HAP-1 (cell line): ENCODE results near the gene EFEMP2.
"Not testable (repeated sequence)": the region's sequence is repeated elsewhere in the genome, so short reads cannot be mapped to it uniquely, and the experiment has no call there.

Source experiments
- DNase-seq, 2 experiments: peaks; one replicate each; pipeline ENCODE4 v3.0.0-alpha.2; 2016 to 2020; ENCODE audit warnings: low spot score in 2 of 2
- H3K27me3 ChIP-seq: fragments of 250-450 bp; sonication (Bioruptor Pico); 2 replicates; pipeline ENCODE4 v1.5.1; 2020; ENCODE audit warnings: low read depth, mild to moderate bottlenecking, moderate library complexity
- H3K36me3 ChIP-seq: fragments of 250-450 bp; sonication (Bioruptor Pico); replicated peaks from 2 replicates; pipeline ENCODE4 v1.5.1; 2020; ENCODE audit warnings: mild to moderate bottlenecking
- H3K4me1 ChIP-seq: fragments of 250-450 bp; sonication (Bioruptor Pico); 2 replicates; pipeline ENCODE4 v1.5.1; 2020; ENCODE audit warnings: mild to moderate bottlenecking
- H3K4me3 ChIP-seq: fragments of 250-450 bp; sonication (Bioruptor Pico); 2 replicates; pipeline ENCODE4 v1.5.1; 2020; ENCODE audit warnings: mild to moderate bottlenecking, moderate library complexity
- H3K9me3 ChIP-seq: fragments of 250-450 bp; sonication (Bioruptor Pico); 2 replicates; pipeline ENCODE4 v1.5.1; 2020; ENCODE audit warnings: mild to moderate bottlenecking, moderate library complexity
- in situ Hi-C: fragments of 300-500 bp; cut with MboI; formaldehyde crosslinking; loops from 3 replicates; pipeline ENCODE4 v1.14.3; 2020; ENCODE audit warnings: low sequenced_read_pairs, inconsistent platforms, mixed read lengths

The EFEMP2 gene

DNA sequence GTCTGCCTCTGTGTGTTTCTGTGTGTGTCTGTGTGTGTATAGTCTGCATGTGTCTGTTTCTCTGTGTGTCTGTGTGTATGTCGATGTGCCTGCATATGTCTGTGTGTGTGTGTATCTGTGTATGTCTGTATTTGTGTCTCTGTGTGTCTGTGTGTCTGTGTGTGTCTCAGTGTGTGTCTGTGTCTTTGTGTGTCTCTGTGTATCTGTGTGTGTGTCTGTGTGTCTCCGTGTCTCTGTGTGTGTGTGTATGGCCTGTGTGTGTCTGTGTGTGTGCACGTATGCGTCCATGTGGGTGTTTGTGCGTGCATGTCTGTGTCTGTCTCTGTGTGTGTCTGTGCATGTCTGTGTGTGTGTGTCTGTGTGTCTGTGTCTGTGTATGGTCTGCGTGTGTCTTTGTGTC, 38.4 kb downstream of the EFEMP2 start:
- Histone ChIP-seq H3K9me3 (peaks cover 3% of the 10 kb centered on the region; the same call in 1 of the 2 replicates), H3K4me3 (peak overlapping the region; percentile 42), H3K27me3 (peaks cover 9% of the 10 kb centered on the region), H3K36me3 (no peaks in the 10 kb centered on the region), H3K4me1 (peaks cover 12% of the 10 kb centered on the region)
- no peak for DNase-seq
- in situ Hi-C loops, result no loop called here

DNA sequence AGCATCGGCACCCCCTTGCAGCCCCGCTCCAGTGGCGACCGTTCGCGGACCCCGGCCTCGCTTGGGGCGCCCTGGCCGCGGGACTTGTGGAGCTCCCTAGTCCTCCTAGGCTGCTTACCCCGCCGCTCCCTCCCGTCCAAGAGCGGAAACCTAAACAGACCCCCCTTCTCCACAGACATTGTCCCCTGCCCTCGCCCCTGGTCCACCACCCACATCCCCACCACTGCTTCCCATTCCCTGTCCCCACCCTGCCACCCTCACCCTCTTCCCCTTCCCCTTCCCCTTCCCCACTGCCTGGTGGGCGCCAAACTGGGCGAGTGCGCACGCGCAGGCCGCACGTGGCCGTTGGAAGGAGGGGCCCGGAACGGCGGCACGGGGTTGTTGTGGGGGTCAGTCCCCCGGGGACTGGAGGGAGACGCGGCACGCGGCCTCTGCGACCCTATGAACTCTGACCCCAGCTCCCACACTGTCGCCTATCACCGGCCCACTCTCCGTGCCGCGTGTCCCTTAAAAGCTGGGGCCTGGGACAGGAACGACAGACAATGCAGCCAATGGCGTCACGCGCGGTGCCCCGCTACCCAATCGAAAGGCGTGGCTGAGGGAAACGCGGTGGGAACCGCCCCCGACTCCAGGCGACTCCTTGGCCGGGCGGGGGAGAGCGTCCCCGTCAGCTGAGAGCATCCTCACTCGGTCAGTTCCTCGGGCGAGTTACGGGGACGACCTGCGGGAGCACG, 39.1 kb downstream of the EFEMP2 start, which contains the start of gene SNX32:
Gene SNX32, plus strand, starts transcription at position 667 of the 734 bp plus-strand sequence. CDS start 103 bp downstream, outside the sequence.
- in situ Hi-C loops, result no loop called here
- peak within 1 kb of the TSS; percentile 42 for H3K4me3 ChIP-seq
- peaks cover 3% of the 10 kb centered on the region; the same call in 1 of the 2 replicates for H3K9me3 ChIP-seq
- DNase-seq, result peak; percentile 89 to 97
- peaks cover 12% of the 10 kb centered on the region for H3K4me1 ChIP-seq
- H3K36me3 ChIP-seq, result no peaks in the 10 kb centered on the region
- peaks cover 9% of the 10 kb centered on the region for H3K27me3 ChIP-seq

DNA sequence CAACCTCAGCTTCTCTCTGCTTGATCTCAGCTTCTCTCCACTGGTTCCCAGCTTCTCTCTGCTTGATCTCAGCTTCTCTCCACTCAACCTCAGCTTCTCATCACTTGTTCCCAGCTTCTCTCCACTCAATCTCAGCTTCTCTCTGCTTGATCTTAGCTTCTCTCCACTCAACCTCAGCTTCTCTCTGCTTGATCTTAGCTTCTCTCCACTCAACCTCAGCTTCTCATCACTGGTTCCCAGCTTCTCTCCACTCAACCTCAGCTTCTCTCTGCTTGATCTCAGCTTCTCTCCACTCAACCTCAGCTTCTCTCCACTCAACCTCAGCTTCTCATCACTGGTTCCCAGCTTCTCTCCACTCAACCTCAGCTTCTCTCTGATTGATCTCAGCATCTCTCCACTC, 40.4 kb downstream of the EFEMP2 start:
- in situ Hi-C loops, DNase-seq, H3K9me3 ChIP-seq, H3K27me3 ChIP-seq, H3K4me3 ChIP-seq, H3K36me3 ChIP-seq: not testable (repeated sequence)
- peaks cover 12% of the 10 kb centered on the region for H3K4me1 ChIP-seq

DNA sequence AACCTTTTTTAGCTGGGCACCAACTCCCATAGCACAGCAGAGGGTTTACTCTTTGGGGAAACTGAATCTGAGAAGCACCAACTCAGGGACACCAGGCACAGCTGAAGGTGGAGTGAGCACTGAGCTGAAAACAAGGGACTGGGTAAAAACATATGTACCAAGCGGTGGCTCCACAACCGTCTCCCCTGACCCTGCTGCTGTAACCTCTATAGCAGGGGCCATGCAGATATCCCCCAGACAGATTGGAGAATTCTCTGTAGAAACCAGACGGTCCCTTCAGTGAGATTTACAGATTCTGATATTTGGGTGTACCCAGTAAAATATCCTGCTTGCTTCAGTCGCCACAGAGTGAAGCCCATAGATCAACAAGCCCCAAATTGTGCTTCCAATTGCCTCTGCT, 43.1 kb downstream of the EFEMP2 start:
- no peak for DNase-seq
- Histone ChIP-seq H3K9me3 (peaks cover 3% of the 10 kb centered on the region; the same call in 1 of the 2 replicates), H3K4me3 (no peak overlapping the region), H3K4me1 (peaks cover 8% of the 10 kb centered on the region), H3K27me3 (peaks cover 9% of the 10 kb centered on the region), H3K36me3 (no peaks in the 10 kb centered on the region)
- in situ Hi-C loops, result no loop called here

DNA sequence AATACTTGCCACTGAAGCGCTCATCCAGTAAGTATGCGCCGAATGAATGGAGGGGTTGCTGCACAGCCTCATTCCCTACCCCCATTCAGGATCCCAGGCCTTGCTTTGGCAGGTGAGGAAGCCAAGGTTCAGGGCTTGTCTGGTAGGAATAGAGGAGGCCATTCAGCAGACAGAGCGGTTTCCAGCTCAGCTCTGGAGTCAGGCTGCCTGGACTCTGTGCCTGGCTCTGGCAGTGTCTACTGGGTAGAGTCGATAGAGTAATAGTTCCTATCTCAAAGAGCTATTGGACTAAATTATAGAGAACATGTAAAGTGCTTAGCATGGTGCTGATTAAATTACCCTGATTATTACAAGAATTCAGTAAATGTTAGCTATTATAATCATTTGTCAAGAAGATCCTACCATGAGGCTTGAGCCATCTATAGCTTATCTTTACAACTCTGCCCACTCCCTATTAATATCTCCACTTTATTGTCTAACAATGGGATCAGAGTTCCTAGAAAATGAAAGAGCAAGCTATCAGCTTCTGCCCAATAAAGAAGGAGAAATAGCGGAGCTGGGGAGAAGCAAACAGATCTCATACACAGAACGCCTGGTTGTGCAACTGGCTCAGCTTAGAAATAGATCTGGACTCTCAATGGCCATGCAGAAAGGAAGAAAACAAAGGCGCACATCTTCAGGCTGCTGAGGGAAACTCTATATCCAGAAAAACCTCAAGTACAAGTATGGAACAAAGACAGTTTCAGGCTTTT, 45.4 kb downstream of the EFEMP2 start:
- H3K4me1 ChIP-seq, result no peaks in the 10 kb centered on the region
- in situ Hi-C loops, result no loop called here
- H3K4me3 ChIP-seq, result no peak overlapping the region
- no peaks in the 10 kb centered on the region for H3K9me3 ChIP-seq
- DNase-seq, result no peak
- H3K36me3 ChIP-seq, result no peaks in the 10 kb centered on the region
- peaks cover 9% of the 10 kb centered on the region for H3K27me3 ChIP-seq

DNA sequence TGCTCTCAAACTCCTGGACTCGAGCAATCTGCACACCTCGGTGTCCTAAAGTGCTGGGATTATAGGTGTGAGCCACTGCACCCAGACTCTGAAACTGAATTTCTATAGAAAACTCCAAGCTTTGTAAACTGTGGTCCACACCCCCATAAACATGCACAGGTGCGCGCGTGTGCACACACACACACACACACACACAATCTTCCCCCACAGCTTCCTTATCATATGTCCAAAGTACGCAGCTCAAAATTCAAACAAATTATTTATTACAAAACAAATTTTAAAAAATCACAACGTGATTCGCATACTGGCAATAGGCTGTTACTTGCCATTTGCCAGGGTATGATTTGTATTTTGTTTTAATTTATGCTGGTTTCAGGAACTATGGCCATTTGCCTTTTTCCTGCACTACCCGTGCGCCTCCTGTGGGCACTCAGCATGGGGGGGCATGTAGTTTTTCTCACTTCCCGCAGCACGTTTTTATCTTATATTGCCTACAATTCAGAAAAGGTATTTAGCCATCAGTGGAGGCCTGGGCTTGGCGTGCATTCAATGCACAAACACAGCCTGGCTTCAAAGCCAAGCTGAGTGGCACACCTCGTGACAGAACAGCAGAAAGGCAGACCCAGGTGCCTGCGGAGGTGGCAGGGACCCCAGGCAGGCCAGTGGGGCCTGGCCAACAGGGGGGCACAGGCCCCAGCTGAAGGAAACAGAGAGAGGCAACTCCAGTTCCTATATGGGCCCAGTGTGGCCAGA, 49.6 kb downstream of the EFEMP2 start:
- H3K36me3 ChIP-seq, result no peaks in the 10 kb centered on the region
- H3K4me3 ChIP-seq, result no peak overlapping the region
- in situ Hi-C loops, result no loop called here
- DNase-seq, result no peak
- no peaks in the 10 kb centered on the region for H3K9me3 ChIP-seq
- H3K4me1 ChIP-seq, result no peaks in the 10 kb centered on the region
- no peaks in the 10 kb centered on the region for H3K27me3 ChIP-seq

DNA sequence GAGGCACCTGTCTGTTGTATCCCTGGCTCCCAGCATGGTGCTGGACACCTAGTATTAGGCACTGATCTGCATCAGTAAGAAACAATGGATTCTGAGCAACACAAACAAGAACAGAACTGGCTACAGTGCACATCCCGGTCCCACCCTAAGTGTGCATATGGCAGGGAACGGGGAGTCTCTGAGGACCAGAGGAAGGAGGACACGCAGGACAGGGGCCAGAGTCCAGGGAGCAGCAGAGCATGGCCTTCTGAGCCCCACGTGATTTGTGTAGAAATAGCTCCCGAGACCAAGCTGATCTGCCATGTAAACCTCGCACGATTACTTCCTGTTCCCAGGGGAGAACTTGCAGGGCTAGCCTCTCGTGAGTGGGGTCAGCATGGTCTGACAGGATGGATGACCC, 51.5 kb downstream of the EFEMP2 start:
- no peaks in the 10 kb centered on the region for H3K9me3 ChIP-seq
- no peaks in the 10 kb centered on the region for H3K27me3 ChIP-seq
- H3K36me3 ChIP-seq, result no peaks in the 10 kb centered on the region; the same call in 1 of the 2 replicates
- DNase-seq, result no peak
- no peak overlapping the region for H3K4me3 ChIP-seq
- peaks cover 4% of the 10 kb centered on the region for H3K4me1 ChIP-seq
- in situ Hi-C loops, result no loop called here

DNA sequence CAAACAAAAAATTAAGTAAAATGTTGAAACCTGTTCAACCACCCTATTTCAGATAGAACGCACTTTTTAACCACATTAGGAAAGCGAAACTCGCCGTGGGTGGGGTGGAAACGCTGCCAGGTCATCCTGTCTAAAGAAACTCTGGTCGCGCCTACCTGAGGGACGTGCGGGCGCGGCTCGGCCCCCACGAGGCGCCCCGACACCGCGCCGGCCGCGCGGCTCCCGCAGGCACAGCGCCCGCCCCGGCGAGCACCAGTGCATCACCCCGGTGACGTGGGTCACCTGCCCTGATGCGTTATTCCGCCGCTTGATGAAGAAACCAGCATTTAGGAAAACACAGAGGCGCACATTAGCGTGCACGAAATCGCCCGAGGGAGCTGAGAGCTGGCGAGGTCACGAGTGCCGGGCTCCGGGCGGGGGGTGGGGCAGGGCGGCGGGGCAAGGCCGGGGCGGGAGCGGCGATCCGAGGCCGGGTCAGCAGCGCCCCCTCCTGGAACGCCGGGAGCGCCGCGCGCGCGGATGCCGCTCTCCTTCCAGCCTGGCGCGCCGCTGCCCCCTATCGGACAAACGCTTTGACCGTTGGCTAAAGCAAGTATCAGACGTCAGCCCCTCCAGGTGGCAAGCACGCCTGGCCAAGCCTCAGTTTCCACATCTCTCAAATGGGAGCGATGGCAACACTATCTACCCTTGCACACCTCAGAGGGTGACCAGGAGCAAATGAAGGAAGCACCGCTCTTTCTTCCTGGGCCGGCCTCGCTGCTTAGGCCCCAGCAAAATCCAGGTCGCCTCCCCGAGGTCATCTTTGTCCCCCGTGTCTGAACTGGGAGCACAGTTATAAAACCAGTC, 54.5 kb downstream of the EFEMP2 start:
- H3K9me3 ChIP-seq, result no peaks in the 10 kb centered on the region
- H3K36me3 ChIP-seq, result no peaks in the 10 kb centered on the region; the same call in 1 of the 2 replicates
- no peaks in the 10 kb centered on the region for H3K27me3 ChIP-seq
- in situ Hi-C loops, result no loop called here
- peak; percentile 72 to 98 for DNase-seq
- H3K4me3 ChIP-seq, result peak overlapping the region; percentile 40
- H3K4me1 ChIP-seq, result peaks cover 4% of the 10 kb centered on the region

DNA sequence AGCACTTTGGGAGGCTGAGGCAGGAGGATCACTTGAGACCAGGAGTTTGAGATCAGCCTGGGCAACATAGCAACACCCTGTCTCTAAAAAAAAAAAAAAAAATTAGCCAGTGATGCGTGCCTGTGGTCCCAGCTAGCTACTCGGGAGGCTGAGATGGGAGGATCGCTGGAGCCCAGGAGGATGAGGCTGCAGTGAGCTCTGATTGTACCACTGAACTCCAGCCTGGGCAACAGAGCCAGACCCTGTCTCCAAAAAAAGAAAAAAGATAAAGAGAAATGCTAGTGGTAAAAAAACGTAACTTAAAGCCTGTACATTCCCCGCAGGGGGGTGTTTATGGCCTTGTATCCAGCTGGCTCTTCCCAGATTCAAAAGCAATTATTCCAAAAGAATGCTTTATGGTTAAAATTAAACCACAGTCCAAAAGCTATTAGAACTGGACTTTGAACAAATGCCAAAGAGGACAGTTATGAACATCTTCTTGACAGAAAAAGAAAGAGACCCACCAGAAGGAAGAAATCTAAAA, 55.2 kb downstream of the EFEMP2 start:
- H3K4me1 ChIP-seq, result peaks cover 4% of the 10 kb centered on the region
- no peaks in the 10 kb centered on the region; the same call in 1 of the 2 replicates for H3K36me3 ChIP-seq
- in situ Hi-C loops, result no loop called here
- peak overlapping the region; percentile 40 for H3K4me3 ChIP-seq
- no peaks in the 10 kb centered on the region for H3K9me3 ChIP-seq
- peak in 1 of 2 experiments; percentile 18 for DNase-seq
- H3K27me3 ChIP-seq, result no peaks in the 10 kb centered on the region

DNA sequence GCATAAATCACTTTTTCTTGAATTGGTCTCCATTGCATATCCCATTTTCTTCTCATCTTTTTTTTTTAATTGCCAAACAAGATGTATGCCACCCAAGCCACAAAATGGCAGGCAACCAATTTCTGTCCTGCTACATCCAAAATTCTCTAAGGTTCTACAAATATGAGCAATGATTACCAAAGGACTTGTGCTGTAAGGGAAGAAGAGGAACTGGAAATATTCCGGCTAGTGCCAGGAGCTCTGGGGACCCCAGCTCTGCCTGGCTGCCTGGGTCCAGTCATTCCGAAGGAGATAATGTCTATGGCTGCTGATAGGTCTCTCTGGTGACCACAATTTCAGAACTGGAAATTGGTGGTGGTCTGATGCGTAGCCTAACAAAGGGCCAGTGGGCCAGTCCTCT, 55.9 kb downstream of the EFEMP2 start:
- Histone ChIP-seq H3K4me1 (peaks cover 4% of the 10 kb centered on the region), H3K27me3 (no peaks in the 10 kb centered on the region), H3K4me3 (no peak overlapping the region), H3K9me3 (no peaks in the 10 kb centered on the region), H3K36me3 (no peaks in the 10 kb centered on the region; the same call in 1 of the 2 replicates)
- no peak for DNase-seq
- in situ Hi-C loops, result no loop called here
